ENCODE measurements around the gene RNF31.

DNA sequence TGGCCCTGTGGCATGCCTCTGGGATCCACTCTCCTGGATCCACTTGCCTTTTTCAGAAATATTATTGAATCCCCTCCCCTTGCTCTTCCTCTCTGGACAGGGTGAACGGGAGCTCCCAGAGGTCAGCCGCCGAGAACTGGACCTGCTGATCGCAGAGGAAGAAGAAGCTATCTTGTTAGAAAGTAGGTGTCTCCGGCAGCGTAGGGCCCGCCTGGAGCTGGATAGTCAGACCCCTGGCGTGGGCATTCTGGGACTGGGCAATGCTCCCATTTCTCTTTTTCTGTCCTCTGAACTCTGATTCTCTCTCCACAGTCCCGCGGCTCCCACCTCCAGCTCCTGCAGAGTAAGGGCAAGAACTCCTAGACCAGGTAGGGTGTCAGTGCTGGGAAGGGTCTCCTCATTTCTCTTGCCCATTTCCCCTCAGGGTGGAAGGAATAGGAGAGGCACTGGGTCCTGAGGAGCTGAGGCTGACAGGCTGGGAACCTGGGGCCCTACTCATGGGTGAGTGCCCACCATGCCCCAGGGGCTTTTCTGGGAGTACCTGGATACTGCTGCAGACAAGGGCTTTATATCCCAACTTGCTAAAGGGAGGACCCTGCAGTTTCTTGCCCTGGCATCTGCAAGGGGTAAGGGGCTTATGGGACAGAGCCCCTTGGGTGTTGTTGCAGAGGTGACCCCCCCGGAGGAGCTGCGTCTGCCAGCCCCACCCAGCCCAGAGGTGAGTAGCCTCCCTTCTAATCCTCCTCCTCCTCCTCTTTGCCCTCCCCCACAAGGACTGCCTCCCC is 29.9 kb downstream of the RNF31 start:
- TF ChIP-seq CTCF (IDR thresholded peaks at IDR 0.05) = no peak
- TF ChIP-seq POLR2A (IDR thresholded peaks at IDR 0.05) = no peak
